Osteoblast (primary cell): ENCODE measurements around the gene ELOVL5. TPM values are rescaled to one million over a fixed set of nuclear protein-coding genes. Genes with fewer than 3 reads are reported as not detected.
A peak's percentile ranks its signal among the peaks of the same experiment; 100 is the strongest.

Source experiments
- DNase-seq: peaks from one replicate; pipeline ENCODE4 v3.0.0; 2011; ENCODE audit warnings: low spot score, mixed read lengths; ENCODE audit not compliant: insufficient read length; ENCODE audit errors: missing footprints
- H2AFZ ChIP-seq: 2 replicates; pipeline ENCODE4 v1.6.0; 2011; ENCODE audit warnings: mild to moderate bottlenecking, low read length
- H3K27ac ChIP-seq: 2 replicates; pipeline ENCODE4 v1.5.1; 2011; ENCODE audit warnings: mild to moderate bottlenecking, low read depth, low read length, moderate library complexity
- H3K27me3 ChIP-seq: 2 replicates; pipeline ENCODE4 v1.6.0; 2012; ENCODE audit warnings: mild to moderate bottlenecking, control low read depth, inconsistent platforms, low read length, moderate library complexity; ENCODE audit not compliant: insufficient read depth
- H3K36me3 ChIP-seq: 2 replicates; pipeline ENCODE4 v1.5.1; 2011; ENCODE audit warnings: mild to moderate bottlenecking, low read length, control low read depth, moderate library complexity; ENCODE audit not compliant: insufficient read depth
- H3K4me1 ChIP-seq: 2 replicates; pipeline ENCODE4 v1.5.1; 2011; ENCODE audit warnings: mild to moderate bottlenecking, low read length, control low read depth, moderate library complexity; ENCODE audit not compliant: insufficient read depth
- H3K4me2 ChIP-seq: 2 replicates; pipeline ENCODE4 v1.6.0; 2011; ENCODE audit warnings: mild to moderate bottlenecking, low read length; ENCODE audit not compliant: insufficient read depth
- H3K4me3 ChIP-seq: fragments of 200-600 bp; sonication (generic); 3 replicates; pipeline ENCODE4 v1.5.1; 2012; ENCODE audit warnings: mild to moderate bottlenecking, low read length, inconsistent platforms; ENCODE audit not compliant: insufficient read depth
- H3K79me2 ChIP-seq: 2 replicates; pipeline ENCODE4 v1.6.0; 2012; ENCODE audit warnings: mild to moderate bottlenecking, low read length, control low read depth, inconsistent platforms; ENCODE audit not compliant: insufficient read depth
- H3K9me3 ChIP-seq: 2 replicates; pipeline ENCODE4 v1.5.1; 2011; ENCODE audit warnings: low read depth, low read length, control low read depth
- H4K20me1 ChIP-seq: 2 replicates; pipeline ENCODE4 v1.6.0; 2012; ENCODE audit warnings: mild to moderate bottlenecking, low read length, control low read depth; ENCODE audit not compliant: insufficient read depth
- total RNA-seq: library from RNA; depleted of rRNA; stranded (reverse); fragments of >200 nt; gene quantifications from 2 replicates; pipeline ENCODE4 v1.2.3, GENCODE V29; 2012
- TF ChIP-seq, protein P1 (sequence below): IDR thresholded peaks from 2 replicates; pipeline ENCODE4 v1.5.1; 2011; ENCODE audit warnings: mild to moderate bottlenecking, low read depth, low read length, moderate library complexity; ENCODE audit errors: extremely low read depth

The ELOVL5 gene
- total RNA-seq, 1 donor = 75.3 TPM

GRCh38 chr6:53316142-53316541 lies 32.6 kb downstream of the ELOVL5 start:
- Histone ChIP-seq H3K27ac (no peak overlapping the region), H3K9me3 (no peaks in the 10 kb centered on the region), H3K4me3 (no peak overlapping the region), H3K4me1 (peaks cover 24% of the 10 kb centered on the region), H3K36me3 (no peaks in the 10 kb centered on the region), H3K4me2 (no peak overlapping the region), H4K20me1 (peaks cover 6% of the 10 kb centered on the region), H3K27me3 (no peaks in the 10 kb centered on the region), H3K79me2 (peaks cover 86% of the 10 kb centered on the region), H2AFZ (no peak overlapping the region)
- TF ChIP-seq, protein P1, sequence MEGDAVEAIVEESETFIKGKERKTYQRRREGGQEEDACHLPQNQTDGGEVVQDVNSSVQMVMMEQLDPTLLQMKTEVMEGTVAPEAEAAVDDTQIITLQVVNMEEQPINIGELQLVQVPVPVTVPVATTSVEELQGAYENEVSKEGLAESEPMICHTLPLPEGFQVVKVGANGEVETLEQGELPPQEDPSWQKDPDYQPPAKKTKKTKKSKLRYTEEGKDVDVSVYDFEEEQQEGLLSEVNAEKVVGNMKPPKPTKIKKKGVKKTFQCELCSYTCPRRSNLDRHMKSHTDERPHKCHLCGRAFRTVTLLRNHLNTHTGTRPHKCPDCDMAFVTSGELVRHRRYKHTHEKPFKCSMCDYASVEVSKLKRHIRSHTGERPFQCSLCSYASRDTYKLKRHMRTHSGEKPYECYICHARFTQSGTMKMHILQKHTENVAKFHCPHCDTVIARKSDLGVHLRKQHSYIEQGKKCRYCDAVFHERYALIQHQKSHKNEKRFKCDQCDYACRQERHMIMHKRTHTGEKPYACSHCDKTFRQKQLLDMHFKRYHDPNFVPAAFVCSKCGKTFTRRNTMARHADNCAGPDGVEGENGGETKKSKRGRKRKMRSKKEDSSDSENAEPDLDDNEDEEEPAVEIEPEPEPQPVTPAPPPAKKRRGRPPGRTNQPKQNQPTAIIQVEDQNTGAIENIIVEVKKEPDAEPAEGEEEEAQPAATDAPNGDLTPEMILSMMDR = no peak
- DNase-seq = peak; percentile 41

GRCh38 chr6:53315086-53315724 lies 33.5 kb downstream of the ELOVL5 start:
- DNase-seq = peak; percentile 43
- H3K4me1 ChIP-seq = peaks cover 24% of the 10 kb centered on the region
- H3K79me2 ChIP-seq = peaks cover 87% of the 10 kb centered on the region
- TF ChIP-seq, protein P1 = no peak
- no peaks in the 10 kb centered on the region for H3K36me3 ChIP-seq
- peak overlapping the region; percentile 15 for H3K27ac ChIP-seq
- H3K27me3 ChIP-seq = no peaks in the 10 kb centered on the region
- H2AFZ ChIP-seq = no peak overlapping the region
- no peak overlapping the region for H3K4me3 ChIP-seq
- no peaks in the 10 kb centered on the region for H3K9me3 ChIP-seq
- no peak overlapping the region for H3K4me2 ChIP-seq
- peaks cover 3% of the 10 kb centered on the region for H4K20me1 ChIP-seq

DNA sequence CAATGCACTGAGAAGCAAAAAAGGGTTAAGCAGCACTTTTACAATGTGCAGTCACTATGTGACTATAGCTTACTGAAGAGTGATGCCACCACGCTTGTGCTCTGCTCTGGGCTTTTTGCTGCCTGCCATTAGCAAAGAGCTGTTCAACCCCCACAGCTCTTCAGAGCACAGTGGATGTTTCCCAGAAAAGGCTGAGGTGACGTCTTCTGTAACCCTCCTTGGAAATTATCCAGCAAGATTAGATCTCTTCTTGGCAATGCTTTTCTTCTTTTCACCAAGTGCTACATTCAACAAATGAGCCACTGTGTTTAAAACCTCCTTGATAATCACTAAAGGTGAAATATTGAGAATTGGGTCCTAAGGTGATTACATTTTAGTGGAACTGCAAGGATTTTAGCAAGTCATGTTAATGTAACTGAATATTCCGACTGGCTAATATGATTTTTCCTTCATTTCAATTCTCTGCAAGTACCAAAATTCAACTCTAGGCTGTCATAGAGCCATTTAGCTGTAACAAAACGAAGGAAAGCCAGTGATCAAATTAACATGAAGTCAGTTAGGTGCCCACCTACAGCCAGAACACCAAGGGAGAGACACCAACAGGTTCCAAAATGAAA lies 34.9 kb downstream of the ELOVL5 start:
- Histone ChIP-seq H3K27ac (no peak overlapping the region), H3K4me2 (no peak overlapping the region), H2AFZ (no peak overlapping the region), H3K79me2 (peaks cover 89% of the 10 kb centered on the region), H3K4me1 (peaks cover 37% of the 10 kb centered on the region), H3K27me3 (no peaks in the 10 kb centered on the region), H3K9me3 (no peaks in the 10 kb centered on the region), H3K4me3 (no peak overlapping the region), H3K36me3 (no peaks in the 10 kb centered on the region), H4K20me1 (peaks cover 8% of the 10 kb centered on the region)
- DNase-seq = no peak
- TF ChIP-seq, protein P1 = no peak

DNA sequence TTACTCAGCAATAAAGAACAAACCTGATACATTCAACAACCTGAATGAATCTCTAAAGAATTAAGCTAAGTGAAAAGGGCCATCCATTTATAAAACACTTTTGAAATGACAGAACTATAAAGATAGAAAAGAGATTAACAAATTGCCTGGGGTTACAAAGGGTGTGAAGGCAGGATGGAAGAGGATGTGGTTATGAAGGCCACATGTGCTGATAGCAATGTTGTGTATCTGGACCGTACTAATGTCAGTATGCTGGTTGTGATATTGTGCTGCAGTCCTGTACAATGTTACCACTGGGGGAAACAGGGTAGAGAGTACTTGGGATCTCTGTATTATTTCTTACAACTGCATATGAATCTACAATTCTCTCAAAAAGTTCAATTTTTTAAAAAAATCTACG lies 36.4 kb downstream of the ELOVL5 start:
- peaks cover 8% of the 10 kb centered on the region for H4K20me1 ChIP-seq
- no peak overlapping the region for H2AFZ ChIP-seq
- no peaks in the 10 kb centered on the region for H3K36me3 ChIP-seq
- TF ChIP-seq, protein P1 = no peak
- DNase-seq = no peak
- peaks cover 39% of the 10 kb centered on the region for H3K4me1 ChIP-seq
- H3K9me3 ChIP-seq = no peaks in the 10 kb centered on the region
- peaks cover 92% of the 10 kb centered on the region for H3K79me2 ChIP-seq
- H3K27me3 ChIP-seq = no peaks in the 10 kb centered on the region
- no peak overlapping the region for H3K4me3 ChIP-seq
- H3K4me2 ChIP-seq = no peak overlapping the region
- no peak overlapping the region for H3K27ac ChIP-seq
